K562 (cell line): ENCODE results near the gene WBP1. TPM values are rescaled to one million over a fixed set of nuclear protein-coding genes. Genes with fewer than 3 reads are reported as not detected.

ENCODE experiments used
- E4F1 ChIP-seq: fragments of 250-450 bp; sonication (Bioruptor Pico); IDR thresholded peaks from 2 replicates; pipeline ENCODE4 v1.5.0; 2021; ENCODE audit warnings: mild to moderate bottlenecking, borderline replicate concordance
- ETS1 ChIP-seq: conservative IDR thresholded peaks from 2 replicates; pipeline ENCODE4 v1.6.1; 2011; ENCODE audit warnings: low read depth, mild to moderate bottlenecking, low read length; ENCODE audit not compliant: control insufficient read depth
- FUS ChIP-seq: fragments of 200-400 bp; formaldehyde crosslinking; optimal IDR thresholded peaks from 2 replicates; pipeline ENCODE3; 2017; ENCODE audit warnings: low read depth, low read length
- GABPA ChIP-seq: fragments of 200-800 bp; sonication (Bioruptor generic); conservative IDR thresholded peaks from 2 replicates; pipeline ENCODE4 v1.6.1; 2016; ENCODE audit warnings: low read depth, missing genetic modification characterization, missing compliant biosample characterization
- HINFP ChIP-seq: fragments of 450-650 bp; conservative IDR thresholded peaks from 2 replicates; pipeline ENCODE4 v1.6.1; 2016; ENCODE audit warnings: missing genetic modification characterization, low read depth, mild to moderate bottlenecking, control low read depth, missing compliant biosample characterization
- MAFK ChIP-seq: IDR thresholded peaks from 2 replicates; pipeline ENCODE4 v1.6.1; 2011; ENCODE audit warnings: low read length, improper control_type of control experiment
- MTF1 ChIP-seq: fragments of 250-450 bp; sonication (Bioruptor Pico); IDR thresholded peaks from 2 replicates; pipeline ENCODE4 v1.9.0; 2021; ENCODE audit warnings: moderate library complexity, mild to moderate bottlenecking, inconsistent platforms, borderline replicate concordance
- NRF1 ChIP-seq, 2 experiments: fragments of 450-650 bp; IDR thresholded peaks in 1 of 2; conservative IDR thresholded peaks in 1 of 2; 2 replicates each; pipeline ENCODE4 v1.6.1; 2014; ENCODE audit warnings: mild to moderate bottlenecking in 2 of 2
- PKNOX1 ChIP-seq: fragments of 450-650 bp; IDR thresholded peaks from 2 replicates; pipeline ENCODE4 v1.6.1; 2016
- POLR2A ChIP-seq: fragments of 450-650 bp; conservative IDR thresholded peaks from 2 replicates; pipeline ENCODE4 v1.6.1; 2016
- RBFOX2 ChIP-seq: fragments of 200-400 bp; formaldehyde crosslinking; IDR thresholded peaks from 2 replicates; pipeline ENCODE4 v1.6.1; 2017; ENCODE audit warnings: low read depth, mild to moderate bottlenecking, low read length, moderate library complexity
- TEAD1 ChIP-seq, 2 experiments: fragments of 450-650 bp in 1 of 2; sonication (generic) in 1 of 2; formaldehyde crosslinking; IDR thresholded peaks; 2 replicates each; pipeline versions ENCODE4 v1.4.0 to v1.8.0; 2020 to 2022; ENCODE audit warnings: mild to moderate bottlenecking in 2 of 2, missing genetic modification reagents in 1 of 2
- TOE1 ChIP-seq, 2 experiments: fragments of 450-650 bp in 1 of 2; sonication (generic) in 1 of 2; formaldehyde crosslinking in 1 of 2; IDR thresholded peaks; 2 replicates each; pipeline versions ENCODE4 v1.7.1 to v1.8.0; 2016 to 2022; ENCODE audit warnings: borderline replicate concordance in 2 of 2, mild to moderate bottlenecking in 2 of 2, antibody characterized with exemption in 1 of 2, inconsistent platforms in 1 of 2, low read depth in 1 of 2, missing genetic modification reagents in 1 of 2, moderate library complexity in 1 of 2
- TRIM28 ChIP-seq: fragments of 450-650 bp; IDR thresholded peaks from 2 replicates; pipeline ENCODE4 v1.6.1; 2017
- UBTF ChIP-seq, 2 experiments: IDR thresholded peaks; 2 replicates each; pipeline ENCODE4 v1.6.1; 2012; ENCODE audit warnings: improper control_type of control experiment in 2 of 2, low read depth in 2 of 2, low read length in 2 of 2, borderline replicate concordance in 1 of 2
- ZBTB7A ChIP-seq: IDR thresholded peaks from 2 replicates; pipeline ENCODE4 v1.6.1; 2011; ENCODE audit warnings: low read depth, mild to moderate bottlenecking, low read length, moderate library complexity, borderline replicate concordance; ENCODE audit not compliant: control insufficient read depth
- ZBTB8A ChIP-seq: fragments of 450-650 bp; IDR thresholded peaks from 2 replicates; pipeline ENCODE4 v1.6.1; 2018; ENCODE audit warnings: mild to moderate bottlenecking, moderate library complexity; ENCODE audit not compliant: partially characterized antibody
- polyA plus RNA-seq, 8 experiments: library from polyadenylated mRNA; depleted of rRNA in 4 of 8; stranded (reverse) in 5 of 8; unstranded in 3 of 8; fragments of >200 nt; fragmentation: Nextera tagmentation in 2 of 8; fragmentation: Illumina TruSeq in 1 of 8; extraction: Ambion mirVana in 2 of 8; extraction: Trizol in 1 of 8; gene quantifications; 2 replicates each; pipeline versions ENCODE4 v1.2.1 to v1.2.3, GENCODE V29; 2011 to 2014; ENCODE audit warnings: inconsistent platforms in 1 of 8, missing spikeins in 1 of 8
- total RNA-seq, 7 experiments: library from RNA; depleted of rRNA in 6 of 7; stranded (reverse); fragments of >200 nt in 6 of 7; fragmentation: Illumina TruSeq in 2 of 7; extraction: Trizol in 2 of 7; gene quantifications; 2 replicates each; pipeline versions ENCODE4 v1.2.1 to v1.2.3, GENCODE V29; 2011 to 2021; ENCODE audit warnings: low replicate concordance in 1 of 7

WBP1 gene
- total and polyA plus RNA-seq, 9 of the 15 experiments (the other 6 are each of a cell fraction or from before 2014, with no cell fraction given): 1.9 to 27.7 (median 14.2) TPM

DNA sequence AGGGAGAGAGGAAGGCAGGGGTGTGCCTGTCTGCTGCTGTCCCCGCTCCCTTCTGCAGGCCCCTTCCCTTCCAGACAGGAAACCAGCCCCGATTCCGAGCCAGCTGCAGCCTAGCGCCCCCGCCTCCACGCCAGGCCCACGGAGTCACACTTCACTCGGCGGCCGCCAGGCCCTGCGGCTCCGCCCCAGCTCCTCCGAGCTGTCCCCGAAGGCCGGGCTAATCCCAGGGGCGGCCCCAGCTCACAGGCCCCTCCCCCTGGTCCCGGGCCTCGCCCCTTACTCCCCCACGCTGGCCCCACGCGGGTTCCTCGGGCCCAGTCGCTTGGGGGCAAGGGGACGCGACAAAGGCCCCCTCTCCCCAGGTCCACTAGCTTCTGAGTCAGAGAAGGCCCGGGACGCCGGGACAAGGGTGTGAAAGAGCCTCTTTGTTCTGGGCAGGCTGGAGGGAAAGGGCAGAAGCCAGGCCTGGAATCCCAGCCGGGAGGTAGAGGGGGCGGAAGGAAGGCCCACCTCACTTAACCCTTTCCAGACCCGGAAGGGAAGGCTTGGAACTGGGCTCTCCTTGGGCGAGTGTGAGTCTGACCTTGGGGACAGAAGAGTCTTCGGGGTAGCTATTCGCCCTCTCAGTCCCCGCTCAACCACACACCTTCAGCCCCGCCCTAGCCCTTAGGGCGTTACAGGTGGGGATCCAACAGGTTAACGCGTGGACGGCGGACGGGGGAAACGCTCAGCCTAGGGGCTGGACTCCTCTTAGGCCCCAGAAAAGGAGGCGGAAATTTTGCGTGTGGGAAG, 17.7 kb upstream of the WBP1 start (continued):
- TF ChIP-seq NRF1 (conservative IDR thresholded peaks at IDR 0.05 in 1 of 2, IDR thresholded peaks at IDR 0.05 in 1 of 2) (peak; percentile 42 to 61; a peak in 3 of 4 replicates), ZBTB8A (no peak), TOE1 (IDR thresholded peaks at IDR 0.05; ENCODE audit: borderline replicate concordance) (no peak; the same call in 1 of the 2 replicates), TOE1 (CRISPR knock-in tag; IDR thresholded peaks at IDR 0.05; ENCODE audit: borderline replicate concordance, low read depth) (no peak), POLR2A (peak; percentile 78), GABPA (tag) (peak; percentile 56), TEAD1 (CRISPR knock-in tag; IDR thresholded peaks at IDR 0.05) (no peak), ETS1 (peak; percentile 79), HINFP (no peak), PKNOX1 (no peak), TRIM28 (no peak), UBTF (IDR thresholded peaks at IDR 0.05; ENCODE audit: borderline replicate concordance in 1 of 2, low read depth in 2 of 2, low read length in 2 of 2) (peak in 1 of 2 experiments; percentile 78; a peak in 1 of 4 replicates), ZBTB7A (peak; percentile 90), MTF1 (CRISPR knock-in tag) (no peak), FUS (no peak), RBFOX2 (peak; percentile 83), MAFK (no peak), E4F1 (CRISPR knock-in tag) (no peak)
